HCT116 (cell line): Measurements from ENCODE around the gene C1S.

Experiments used
- EZH2 ChIP-seq: fragments of 200-600 bp; sonication (generic); IDR thresholded peaks from 2 replicates; pipeline ENCODE4 v1.6.1; 2017; ENCODE audit warnings: antibody characterized with exemption, mixed run types
- JUND ChIP-seq: IDR thresholded peaks from 2 replicates; pipeline ENCODE4 v1.6.1; 2012
- POLR2A ChIP-seq: IDR thresholded peaks from 2 replicates; pipeline ENCODE4 v1.7.0; 2011; ENCODE audit warnings: borderline replicate concordance; ENCODE audit not compliant: insufficient read depth, insufficient read length; ENCODE audit errors: extremely low read depth
- RAD21 ChIP-seq: IDR thresholded peaks from 2 replicates; pipeline ENCODE4 v1.6.1; 2012; ENCODE audit warnings: low read depth, mild to moderate bottlenecking
- TCF7L2 ChIP-seq: IDR thresholded peaks from 2 replicates; pipeline ENCODE4 v1.7.0; 2011; ENCODE audit warnings: borderline replicate concordance, inconsistent platforms; ENCODE audit not compliant: insufficient read depth, insufficient read length; ENCODE audit errors: extremely low read depth
- TF ChIP-seq, protein P1 (sequence below), 3 experiments: fragments of 200-600 bp in 1 of 3; sonication (generic) in 1 of 3; IDR thresholded peaks in 2 of 3; conservative IDR thresholded peaks in 1 of 3; 2 replicates each; pipeline ENCODE4 v1.5.1; 2012 to 2017; ENCODE audit warnings: low read depth in 2 of 3, low read length in 2 of 3, antibody characterized with exemption in 1 of 3, borderline replicate concordance in 1 of 3, control low read depth in 1 of 3, mild to moderate bottlenecking in 1 of 3, mixed read lengths in 1 of 3, mixed run types in 1 of 3, moderate library complexity in 1 of 3; ENCODE audit not compliant: insufficient read depth in 1 of 3
- TF ChIP-seq, protein P2 (sequence below): IDR thresholded peaks from 2 replicates; pipeline ENCODE4 v1.6.1; 2012

DNA sequence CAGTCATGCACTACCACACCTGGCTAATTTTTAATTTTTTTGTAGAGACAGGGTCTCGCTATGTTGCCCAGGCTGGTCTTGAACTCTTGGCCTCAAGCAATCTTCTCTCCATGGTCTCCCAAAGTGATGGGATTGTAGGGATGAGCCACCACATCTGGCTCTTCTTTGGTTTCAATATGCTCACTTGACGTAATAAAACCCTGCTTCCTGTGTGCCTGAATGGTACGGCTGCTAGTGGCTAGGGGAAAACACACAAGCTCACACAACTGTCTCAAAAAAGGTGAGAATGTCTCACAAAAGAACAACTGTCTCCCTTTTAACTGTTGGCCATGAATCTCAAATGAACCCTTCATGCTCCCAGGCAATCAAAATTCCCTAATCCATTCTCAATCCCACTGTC lies 15.0 kb downstream of the C1S start:
- TF ChIP-seq, protein P1, sequence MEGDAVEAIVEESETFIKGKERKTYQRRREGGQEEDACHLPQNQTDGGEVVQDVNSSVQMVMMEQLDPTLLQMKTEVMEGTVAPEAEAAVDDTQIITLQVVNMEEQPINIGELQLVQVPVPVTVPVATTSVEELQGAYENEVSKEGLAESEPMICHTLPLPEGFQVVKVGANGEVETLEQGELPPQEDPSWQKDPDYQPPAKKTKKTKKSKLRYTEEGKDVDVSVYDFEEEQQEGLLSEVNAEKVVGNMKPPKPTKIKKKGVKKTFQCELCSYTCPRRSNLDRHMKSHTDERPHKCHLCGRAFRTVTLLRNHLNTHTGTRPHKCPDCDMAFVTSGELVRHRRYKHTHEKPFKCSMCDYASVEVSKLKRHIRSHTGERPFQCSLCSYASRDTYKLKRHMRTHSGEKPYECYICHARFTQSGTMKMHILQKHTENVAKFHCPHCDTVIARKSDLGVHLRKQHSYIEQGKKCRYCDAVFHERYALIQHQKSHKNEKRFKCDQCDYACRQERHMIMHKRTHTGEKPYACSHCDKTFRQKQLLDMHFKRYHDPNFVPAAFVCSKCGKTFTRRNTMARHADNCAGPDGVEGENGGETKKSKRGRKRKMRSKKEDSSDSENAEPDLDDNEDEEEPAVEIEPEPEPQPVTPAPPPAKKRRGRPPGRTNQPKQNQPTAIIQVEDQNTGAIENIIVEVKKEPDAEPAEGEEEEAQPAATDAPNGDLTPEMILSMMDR (IDR thresholded peaks at IDR 0.05 in 2 of 3, conservative IDR thresholded peaks at IDR 0.05 in 1 of 3; ENCODE audit: borderline replicate concordance in 1 of 3, insufficient read depth in 1 of 3, low read depth in 2 of 3, low read length in 2 of 3): no peak
- TF ChIP-seq RAD21 (no peak), POLR2A (no peak), TCF7L2 (no peak), EZH2 (no peak), JUND (no peak)
- TF ChIP-seq, protein P2, sequence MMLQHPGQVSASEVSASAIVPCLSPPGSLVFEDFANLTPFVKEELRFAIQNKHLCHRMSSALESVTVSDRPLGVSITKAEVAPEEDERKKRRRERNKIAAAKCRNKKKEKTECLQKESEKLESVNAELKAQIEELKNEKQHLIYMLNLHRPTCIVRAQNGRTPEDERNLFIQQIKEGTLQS: no peak
